Measurements from ENCODE around the gene IL4R. TPM values are rescaled to one million over a fixed set of nuclear protein-coding genes. Genes with fewer than 3 reads are reported as not detected.
A peak's percentile ranks its signal among the peaks of the same experiment; 100 is the strongest.
"Not testable (repeated sequence)": the region's sequence is repeated elsewhere in the genome, so short reads cannot be mapped to it uniquely, and the experiment has no call there.

Gene IL4R
- total RNA-seq, 1 donor from 2014 or later, result 34.5 TPM

DNA sequence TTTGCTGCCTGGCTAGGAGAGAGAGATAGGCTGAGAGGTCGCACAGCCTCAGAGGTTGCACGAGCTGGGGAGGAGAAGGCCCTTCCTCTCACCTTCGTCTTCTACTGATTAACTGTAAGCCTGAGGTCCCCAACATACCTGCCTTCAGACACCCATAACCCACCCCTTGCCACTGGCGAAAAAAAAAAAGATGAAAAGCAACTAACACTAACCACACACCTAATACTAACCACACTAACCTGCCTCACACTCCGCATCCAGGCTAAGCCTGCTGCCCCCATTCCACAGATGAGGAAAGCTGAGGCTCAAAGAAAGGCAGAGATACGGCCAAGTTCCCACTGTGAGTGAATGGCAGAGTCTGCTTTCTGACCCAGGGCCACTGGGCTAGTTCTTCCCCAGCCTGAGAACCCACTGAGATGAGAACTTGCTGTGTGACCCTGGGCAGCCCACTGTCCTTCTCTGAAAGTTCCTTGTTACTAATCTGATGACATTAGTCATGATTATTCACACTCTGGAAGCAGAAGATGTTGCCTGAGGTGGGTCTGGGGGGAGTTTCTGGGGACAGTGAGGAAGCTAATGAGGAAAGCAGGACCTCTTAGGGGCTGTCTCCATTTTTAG is 92.8 kb downstream of the IL4R start:
- peaks cover 3% of the 10 kb centered on the region for H3K9me3 Mint-ChIP-seq (ENCODE audit: unreplicated experiment)
- no peak overlapping the region for H3K27ac Mint-ChIP-seq (ENCODE audit: unreplicated experiment)
- peaks cover 8% of the 10 kb centered on the region for H3K27me3 Mint-ChIP-seq (ENCODE audit: unreplicated experiment)
- TF ChIP-seq, protein P1, sequence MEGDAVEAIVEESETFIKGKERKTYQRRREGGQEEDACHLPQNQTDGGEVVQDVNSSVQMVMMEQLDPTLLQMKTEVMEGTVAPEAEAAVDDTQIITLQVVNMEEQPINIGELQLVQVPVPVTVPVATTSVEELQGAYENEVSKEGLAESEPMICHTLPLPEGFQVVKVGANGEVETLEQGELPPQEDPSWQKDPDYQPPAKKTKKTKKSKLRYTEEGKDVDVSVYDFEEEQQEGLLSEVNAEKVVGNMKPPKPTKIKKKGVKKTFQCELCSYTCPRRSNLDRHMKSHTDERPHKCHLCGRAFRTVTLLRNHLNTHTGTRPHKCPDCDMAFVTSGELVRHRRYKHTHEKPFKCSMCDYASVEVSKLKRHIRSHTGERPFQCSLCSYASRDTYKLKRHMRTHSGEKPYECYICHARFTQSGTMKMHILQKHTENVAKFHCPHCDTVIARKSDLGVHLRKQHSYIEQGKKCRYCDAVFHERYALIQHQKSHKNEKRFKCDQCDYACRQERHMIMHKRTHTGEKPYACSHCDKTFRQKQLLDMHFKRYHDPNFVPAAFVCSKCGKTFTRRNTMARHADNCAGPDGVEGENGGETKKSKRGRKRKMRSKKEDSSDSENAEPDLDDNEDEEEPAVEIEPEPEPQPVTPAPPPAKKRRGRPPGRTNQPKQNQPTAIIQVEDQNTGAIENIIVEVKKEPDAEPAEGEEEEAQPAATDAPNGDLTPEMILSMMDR (IDR thresholded peaks at IDR 0.05), result no peak
- DNase-seq (ENCODE audit: extremely low spot score, unreplicated experiment), result peak; percentile 46
- H3K36me3 Mint-ChIP-seq (ENCODE audit: unreplicated experiment), result no peaks in the 10 kb centered on the region
- no peak overlapping the region for H3K4me3 Mint-ChIP-seq (ENCODE audit: unreplicated experiment)
- H3K4me1 Mint-ChIP-seq (ENCODE audit: unreplicated experiment), result peaks cover 17% of the 10 kb centered on the region

GRCh38 chr16:27407133-27407532 is 93.4 kb downstream of the IL4R start:
- H3K27ac Mint-ChIP-seq (ENCODE audit: unreplicated experiment), result no peak overlapping the region
- peaks cover 14% of the 10 kb centered on the region for H3K4me1 Mint-ChIP-seq (ENCODE audit: unreplicated experiment)
- TF ChIP-seq, protein P1 (IDR thresholded peaks at IDR 0.05), result no peak
- no peak for DNase-seq (ENCODE audit: extremely low spot score, unreplicated experiment)
- no peak overlapping the region for H3K4me3 Mint-ChIP-seq (ENCODE audit: unreplicated experiment)
- H3K9me3 Mint-ChIP-seq (ENCODE audit: unreplicated experiment), result peaks cover 3% of the 10 kb centered on the region
- no peaks in the 10 kb centered on the region for H3K36me3 Mint-ChIP-seq (ENCODE audit: unreplicated experiment)
- H3K27me3 Mint-ChIP-seq (ENCODE audit: unreplicated experiment), result peaks cover 13% of the 10 kb centered on the region

GRCh38 chr16:27408012-27408601 is 94.3 kb downstream of the IL4R start:
- peaks cover 10% of the 10 kb centered on the region for H3K4me1 Mint-ChIP-seq (ENCODE audit: unreplicated experiment)
- TF ChIP-seq, protein P1 (IDR thresholded peaks at IDR 0.05), result no peak
- H3K27ac Mint-ChIP-seq (ENCODE audit: unreplicated experiment), result no peak overlapping the region
- H3K4me3 Mint-ChIP-seq (ENCODE audit: unreplicated experiment), result no peak overlapping the region
- H3K36me3 Mint-ChIP-seq (ENCODE audit: unreplicated experiment), result no peaks in the 10 kb centered on the region
- H3K27me3 Mint-ChIP-seq (ENCODE audit: unreplicated experiment), result peaks cover 23% of the 10 kb centered on the region
- H3K9me3 Mint-ChIP-seq (ENCODE audit: unreplicated experiment), result peaks cover 3% of the 10 kb centered on the region
- no peak for DNase-seq (ENCODE audit: extremely low spot score, unreplicated experiment)

- no peaks in the 10 kb centered on the region for H3K36me3 Mint-ChIP-seq (ENCODE audit: unreplicated experiment)
- DNase-seq (ENCODE audit: extremely low spot score, unreplicated experiment), result no peak
- H3K4me1 Mint-ChIP-seq (ENCODE audit: unreplicated experiment), result peaks cover 10% of the 10 kb centered on the region
- peaks cover 3% of the 10 kb centered on the region for H3K9me3 Mint-ChIP-seq (ENCODE audit: unreplicated experiment)
- no peak overlapping the region for H3K4me3 Mint-ChIP-seq (ENCODE audit: unreplicated experiment)
- no peak overlapping the region for H3K27ac Mint-ChIP-seq (ENCODE audit: unreplicated experiment)
- peaks cover 28% of the 10 kb centered on the region for H3K27me3 Mint-ChIP-seq (ENCODE audit: unreplicated experiment)
- TF ChIP-seq, protein P1 (IDR thresholded peaks at IDR 0.05), result no peak
Measured at GRCh38 chr16:27408602-27409031, 94.8 kb downstream of the IL4R start.

- not testable (repeated sequence) for H3K4me1 Mint-ChIP-seq (ENCODE audit: unreplicated experiment); H3K36me3 Mint-ChIP-seq (ENCODE audit: unreplicated experiment); DNase-seq (ENCODE audit: extremely low spot score, unreplicated experiment); H3K4me3 Mint-ChIP-seq (ENCODE audit: unreplicated experiment); H3K27ac Mint-ChIP-seq (ENCODE audit: unreplicated experiment); H3K9me3 Mint-ChIP-seq (ENCODE audit: unreplicated experiment)
- H3K27me3 Mint-ChIP-seq (ENCODE audit: unreplicated experiment), result peaks cover 36% of the 10 kb centered on the region
Measured at GRCh38 chr16:27409958-27410357, 96.2 kb downstream of the IL4R start.
